K562 (cell line): ENCODE data around the gene ATG4C. TPM values are rescaled to one million over a fixed set of nuclear protein-coding genes. Genes with fewer than 3 reads are reported as not detected.

Source experiments
- DNMT1 ChIP-seq: fragments of 450-650 bp; IDR thresholded peaks from 2 replicates; pipeline ENCODE4 v1.6.1; 2016; ENCODE audit warnings: antibody characterized with exemption, mild to moderate bottlenecking
- FOXJ3 ChIP-seq: sonication (generic); formaldehyde crosslinking; IDR thresholded peaks from 2 replicates; pipeline ENCODE4 v1.4.0; 2020; ENCODE audit warnings: mild to moderate bottlenecking, missing genetic modification reagents
- FOXM1 ChIP-seq, 2 experiments: fragments of 450-650 bp in 1 of 2; sonication (generic) in 1 of 2; formaldehyde crosslinking in 1 of 2; IDR thresholded peaks; 2 replicates each; pipeline versions ENCODE4 v1.6.1 to v1.9.0; 2017 to 2022; ENCODE audit warnings: low read depth in 2 of 2, mild to moderate bottlenecking in 2 of 2, missing genetic modification reagents in 1 of 2, moderate library complexity in 1 of 2
- KDM1A ChIP-seq, 2 experiments: fragments of 450-650 bp; IDR thresholded peaks; 2 replicates each; pipeline ENCODE4 v1.6.1; 2016; ENCODE audit warnings: mild to moderate bottlenecking in 2 of 2
- MTA1 ChIP-seq: fragments of 450-650 bp; IDR thresholded peaks from 2 replicates; pipeline ENCODE4 v1.6.1; 2017; ENCODE audit warnings: borderline replicate concordance
- TBP ChIP-seq: optimal IDR thresholded peaks from 2 replicates; pipeline ENCODE3; 2011; ENCODE audit warnings: low read depth, low read length, improper control_type of control experiment
- TEAD2 ChIP-seq: fragments of 450-650 bp; IDR thresholded peaks from 2 replicates; pipeline ENCODE4 v1.6.1; 2016; ENCODE audit warnings: missing genetic modification characterization, control low read depth, missing compliant biosample characterization
- ZNF121 ChIP-seq: sonication (generic); formaldehyde crosslinking; conservative IDR thresholded peaks from 2 replicates; pipeline ENCODE4 v1.8.0; 2022; ENCODE audit warnings: missing genetic modification reagents
- ZNF175 ChIP-seq: fragments of 200-800 bp; sonication (Bioruptor generic); IDR thresholded peaks from 2 replicates; pipeline ENCODE4 v1.6.1; 2016; ENCODE audit warnings: low read depth, mild to moderate bottlenecking, missing genetic modification characterization, missing compliant biosample characterization
- ZNF3 ChIP-seq: fragments of 250-450 bp; sonication (Bioruptor Pico); IDR thresholded peaks from 2 replicates; pipeline ENCODE4 v1.5.0; 2021; ENCODE audit warnings: mild to moderate bottlenecking, moderate library complexity
- polyA plus RNA-seq, 8 experiments: library from polyadenylated mRNA; depleted of rRNA in 4 of 8; stranded (reverse) in 5 of 8; unstranded in 3 of 8; fragments of >200 nt; fragmentation: Nextera tagmentation in 2 of 8; fragmentation: Illumina TruSeq in 1 of 8; extraction: Ambion mirVana in 2 of 8; extraction: Trizol in 1 of 8; gene quantifications; 2 replicates each; pipeline versions ENCODE4 v1.2.1 to v1.2.3, GENCODE V29; 2011 to 2014; ENCODE audit warnings: inconsistent platforms in 1 of 8, missing spikeins in 1 of 8
- total RNA-seq, 7 experiments: library from RNA; depleted of rRNA in 6 of 7; stranded (reverse); fragments of >200 nt in 6 of 7; fragmentation: Illumina TruSeq in 2 of 7; extraction: Trizol in 2 of 7; gene quantifications; 2 replicates each; pipeline versions ENCODE4 v1.2.1 to v1.2.3, GENCODE V29; 2011 to 2021; ENCODE audit warnings: low replicate concordance in 1 of 7
- TF ChIP-seq, protein P1 (sequence below): sonication (generic); formaldehyde crosslinking; IDR thresholded peaks from 2 replicates; pipeline ENCODE4 v1.4.0; 2020; ENCODE audit warnings: mild to moderate bottlenecking, missing genetic modification reagents
- TF ChIP-seq, protein P2 (sequence below): IDR thresholded peaks from 2 replicates; pipeline ENCODE4 v1.6.1; 2016; ENCODE audit warnings: missing genetic modification characterization, missing compliant biosample characterization

ATG4C gene
- total and polyA plus RNA-seq, 9 of the 15 experiments (the other 6 are each of a cell fraction or from before 2014, with no cell fraction given) = 7.6 to 35.8 (median 16.1) TPM

DNA sequence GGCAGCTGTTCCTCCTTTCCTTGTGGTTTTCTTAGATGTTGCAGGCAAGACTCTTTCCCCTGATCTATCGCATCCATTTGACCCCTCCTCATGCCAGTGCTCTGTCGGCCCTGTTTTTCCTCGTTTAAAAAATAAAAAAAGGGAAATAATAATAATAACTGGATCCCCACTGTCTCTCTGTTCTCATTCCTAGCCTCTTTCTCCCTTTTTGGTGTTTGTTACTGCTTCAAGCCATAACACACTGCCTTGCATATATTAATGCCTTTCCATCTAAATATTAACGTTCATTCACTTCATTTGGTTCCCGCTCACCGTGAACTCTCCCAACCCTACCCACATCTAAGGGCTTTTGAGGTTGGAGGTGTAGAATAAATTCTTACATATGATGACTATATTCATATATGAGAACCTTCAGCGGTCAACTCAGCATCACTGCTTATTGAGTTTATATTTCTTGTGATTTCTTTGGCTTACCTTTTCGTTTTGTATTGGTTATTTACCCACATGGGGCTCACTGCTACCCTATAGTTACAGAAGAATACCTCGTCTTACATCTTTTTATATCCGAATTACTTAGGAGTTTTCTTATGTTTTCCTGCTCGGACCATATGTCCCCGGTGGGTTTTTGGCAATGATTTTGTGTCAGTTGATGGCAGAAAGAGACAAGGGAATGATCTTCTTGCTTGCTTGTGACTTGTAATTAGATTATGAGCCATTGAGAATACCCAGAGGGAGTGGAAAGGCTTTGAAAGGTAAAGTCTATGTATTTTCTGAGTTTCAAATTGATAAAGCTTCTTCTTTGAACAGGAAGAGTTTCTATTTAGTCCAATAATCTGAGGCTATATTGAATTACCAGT lies 805 bp downstream of the ATG4C start (continued):
- TF ChIP-seq, protein P1, sequence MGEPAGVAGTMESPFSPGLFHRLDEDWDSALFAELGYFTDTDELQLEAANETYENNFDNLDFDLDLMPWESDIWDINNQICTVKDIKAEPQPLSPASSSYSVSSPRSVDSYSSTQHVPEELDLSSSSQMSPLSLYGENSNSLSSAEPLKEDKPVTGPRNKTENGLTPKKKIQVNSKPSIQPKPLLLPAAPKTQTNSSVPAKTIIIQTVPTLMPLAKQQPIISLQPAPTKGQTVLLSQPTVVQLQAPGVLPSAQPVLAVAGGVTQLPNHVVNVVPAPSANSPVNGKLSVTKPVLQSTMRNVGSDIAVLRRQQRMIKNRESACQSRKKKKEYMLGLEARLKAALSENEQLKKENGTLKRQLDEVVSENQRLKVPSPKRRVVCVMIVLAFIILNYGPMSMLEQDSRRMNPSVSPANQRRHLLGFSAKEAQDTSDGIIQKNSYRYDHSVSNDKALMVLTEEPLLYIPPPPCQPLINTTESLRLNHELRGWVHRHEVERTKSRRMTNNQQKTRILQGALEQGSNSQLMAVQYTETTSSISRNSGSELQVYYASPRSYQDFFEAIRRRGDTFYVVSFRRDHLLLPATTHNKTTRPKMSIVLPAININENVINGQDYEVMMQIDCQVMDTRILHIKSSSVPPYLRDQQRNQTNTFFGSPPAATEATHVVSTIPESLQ = no peak
- TF ChIP-seq FOXM1 (IDR thresholded peaks at IDR 0.05; ENCODE audit: low read depth) (no peak), FOXM1 (CRISPR knock-in tag; IDR thresholded peaks at IDR 0.05; ENCODE audit: low read depth) (no peak), ZNF3 (CRISPR knock-in tag) (no peak), KDM1A (IDR thresholded peaks at IDR 0.05) (0 out of 4 replicates have a peak, but pooled peaks of 1 of the 2 experiments have one; percentile 8), TEAD2 (tag) (no peak), FOXJ3 (no peak), ZNF121 (CRISPR knock-in tag) (no peak), TBP (no peak), MTA1 (no peak), ZNF175 (no peak), DNMT1 (no peak)
- TF ChIP-seq, protein P2, sequence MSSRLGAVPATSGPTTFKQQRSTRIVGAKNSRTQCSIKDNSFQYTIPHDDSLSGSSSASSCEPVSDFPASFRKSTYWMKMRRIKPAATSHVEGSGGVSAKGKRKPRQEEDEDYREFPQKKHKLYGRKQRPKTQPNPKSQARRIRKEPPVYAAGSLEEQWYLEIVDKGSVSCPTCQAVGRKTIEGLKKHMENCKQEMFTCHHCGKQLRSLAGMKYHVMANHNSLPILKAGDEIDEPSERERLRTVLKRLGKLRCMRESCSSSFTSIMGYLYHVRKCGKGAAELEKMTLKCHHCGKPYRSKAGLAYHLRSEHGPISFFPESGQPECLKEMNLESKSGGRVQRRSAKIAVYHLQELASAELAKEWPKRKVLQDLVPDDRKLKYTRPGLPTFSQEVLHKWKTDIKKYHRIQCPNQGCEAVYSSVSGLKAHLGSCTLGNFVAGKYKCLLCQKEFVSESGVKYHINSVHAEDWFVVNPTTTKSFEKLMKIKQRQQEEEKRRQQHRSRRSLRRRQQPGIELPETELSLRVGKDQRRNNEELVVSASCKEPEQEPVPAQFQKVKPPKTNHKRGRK (tag) = 0 out of 2 replicates have a peak, but pooled peaks have one; percentile 27
